ENCODE measurements around the gene AS3MT. TPM values are rescaled to one million over a fixed set of nuclear protein-coding genes. Genes with fewer than 3 reads are reported as not detected.
A peak's percentile ranks its signal among the peaks of the same experiment; 100 is the strongest.

AS3MT gene
- polyA plus RNA-seq, 1 experiment = 6.7 TPM

DNA sequence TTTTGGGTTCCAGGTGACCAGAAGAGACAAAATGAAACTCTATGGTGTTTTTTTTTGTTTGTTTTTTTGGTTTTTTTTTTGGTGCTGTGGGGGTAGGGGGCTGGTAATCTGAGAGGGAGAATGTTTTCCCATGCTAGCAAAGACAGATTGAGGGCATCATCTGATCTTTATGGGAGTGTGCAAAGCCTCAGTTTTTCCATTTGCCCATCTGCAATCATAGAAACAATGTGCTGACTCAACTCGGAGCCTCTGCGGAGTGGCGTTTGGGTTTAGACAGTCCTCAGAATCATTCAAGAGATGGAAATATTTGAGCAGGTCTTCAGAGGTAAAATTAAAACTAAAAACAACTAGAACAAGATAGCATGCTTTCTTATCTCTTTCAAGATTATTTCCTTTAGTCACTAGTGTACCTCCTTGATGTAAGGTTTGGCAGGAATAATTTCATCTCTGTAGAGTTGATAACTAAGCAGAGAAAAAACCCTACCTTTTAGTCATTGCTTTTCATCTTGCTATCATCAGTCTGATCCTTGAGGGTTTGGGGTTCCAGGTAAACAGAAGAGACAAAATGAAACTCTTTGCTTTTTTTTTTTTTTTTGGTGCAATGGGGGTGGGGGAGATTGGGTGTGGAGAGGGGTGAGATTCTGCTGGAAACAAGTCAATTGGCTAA is 66.8 kb downstream of the AS3MT start:
- Histone ChIP-seq H3K9me3 (ENCODE audit: control insufficient read depth, insufficient read depth, low read length) (no peaks in the 10 kb centered on the region), H3K27ac (ENCODE audit: low read depth, low read length) (no peak overlapping the region), H3K4me3 (ENCODE audit: low read depth, low read length) (no peak overlapping the region), H3K27me3 (ENCODE audit: control insufficient read depth, insufficient read depth, low read length) (no peaks in the 10 kb centered on the region)
- ChIA-PET CTCF (no interaction called here), POLR2A (no interaction called here)
- DNase-seq (ENCODE audit: low read depth, low spot score) = no peak
- TF ChIP-seq, protein P1, sequence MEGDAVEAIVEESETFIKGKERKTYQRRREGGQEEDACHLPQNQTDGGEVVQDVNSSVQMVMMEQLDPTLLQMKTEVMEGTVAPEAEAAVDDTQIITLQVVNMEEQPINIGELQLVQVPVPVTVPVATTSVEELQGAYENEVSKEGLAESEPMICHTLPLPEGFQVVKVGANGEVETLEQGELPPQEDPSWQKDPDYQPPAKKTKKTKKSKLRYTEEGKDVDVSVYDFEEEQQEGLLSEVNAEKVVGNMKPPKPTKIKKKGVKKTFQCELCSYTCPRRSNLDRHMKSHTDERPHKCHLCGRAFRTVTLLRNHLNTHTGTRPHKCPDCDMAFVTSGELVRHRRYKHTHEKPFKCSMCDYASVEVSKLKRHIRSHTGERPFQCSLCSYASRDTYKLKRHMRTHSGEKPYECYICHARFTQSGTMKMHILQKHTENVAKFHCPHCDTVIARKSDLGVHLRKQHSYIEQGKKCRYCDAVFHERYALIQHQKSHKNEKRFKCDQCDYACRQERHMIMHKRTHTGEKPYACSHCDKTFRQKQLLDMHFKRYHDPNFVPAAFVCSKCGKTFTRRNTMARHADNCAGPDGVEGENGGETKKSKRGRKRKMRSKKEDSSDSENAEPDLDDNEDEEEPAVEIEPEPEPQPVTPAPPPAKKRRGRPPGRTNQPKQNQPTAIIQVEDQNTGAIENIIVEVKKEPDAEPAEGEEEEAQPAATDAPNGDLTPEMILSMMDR (IDR thresholded peaks at IDR 0.05; ENCODE audit: low read depth, low read length) = no peak

DNA sequence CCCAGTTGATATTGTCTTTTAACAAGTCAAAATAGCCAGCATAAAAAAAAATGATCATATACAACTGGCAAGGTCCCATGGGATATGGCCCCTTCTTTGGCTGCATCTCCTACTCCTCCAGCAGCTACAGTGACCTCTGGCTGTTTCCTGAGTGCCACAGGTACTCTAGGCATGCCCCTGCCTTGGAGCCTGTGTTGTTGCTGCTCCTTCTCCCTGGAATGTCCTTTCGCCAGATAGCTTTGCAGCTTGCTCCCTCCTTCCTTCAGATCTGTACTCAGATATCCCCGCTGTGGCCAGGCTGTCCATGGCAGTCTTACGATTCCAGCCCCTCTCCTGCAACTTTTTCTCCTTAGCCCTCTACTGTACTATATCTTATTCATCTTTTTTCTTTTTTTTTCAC is 72.1 kb downstream of the AS3MT start:
- Histone ChIP-seq H3K9me3 (ENCODE audit: control insufficient read depth, insufficient read depth, low read length) (no peaks in the 10 kb centered on the region), H3K4me3 (ENCODE audit: low read depth, low read length) (no peak overlapping the region), H3K27me3 (ENCODE audit: control insufficient read depth, insufficient read depth, low read length) (no peaks in the 10 kb centered on the region), H3K27ac (ENCODE audit: low read depth, low read length) (peak overlapping the region; percentile 11)
- CTCF ChIA-PET = no interaction called here
- POLR2A ChIA-PET = no interaction called here
- TF ChIP-seq, protein P1 (IDR thresholded peaks at IDR 0.05; ENCODE audit: low read depth, low read length) = no peak
- DNase-seq (ENCODE audit: low read depth, low spot score) = no peak

DNA sequence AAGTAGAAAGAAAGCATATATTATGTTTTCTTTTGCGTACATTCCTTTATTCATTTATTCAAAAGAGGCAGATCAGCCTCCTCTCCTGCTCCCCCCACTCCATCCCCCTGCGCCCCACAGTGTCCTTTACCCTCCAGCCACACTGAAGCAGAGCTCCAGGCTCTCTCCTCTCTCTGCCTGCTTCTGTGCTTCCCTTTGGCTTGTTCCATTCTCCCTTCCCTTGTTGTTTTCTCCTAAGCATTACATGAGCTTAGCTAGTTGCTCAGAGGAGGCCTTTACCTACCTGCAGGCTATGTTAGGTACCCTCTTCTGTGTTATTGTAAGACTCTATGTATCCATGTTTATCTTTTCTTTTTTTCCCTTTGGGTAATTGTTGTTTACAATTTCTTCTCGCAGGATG is 76.2 kb downstream of the AS3MT start:
- no peaks in the 10 kb centered on the region for H3K9me3 ChIP-seq (ENCODE audit: control insufficient read depth, insufficient read depth, low read length)
- ChIA-PET POLR2A (interaction anchor here (0.6 kb wide), 1 partner anchor 1072 kb away, joined by 3 read pairs; no protein-coding TSS in a partner anchor), CTCF (no interaction called here)
- no peak overlapping the region for H3K27ac ChIP-seq (ENCODE audit: low read depth, low read length)
- TF ChIP-seq, protein P1 (IDR thresholded peaks at IDR 0.05; ENCODE audit: low read depth, low read length) = no peak
- no peaks in the 10 kb centered on the region for H3K27me3 ChIP-seq (ENCODE audit: control insufficient read depth, insufficient read depth, low read length)
- H3K4me3 ChIP-seq (ENCODE audit: low read depth, low read length) = no peak overlapping the region
- no peak for DNase-seq (ENCODE audit: low read depth, low spot score)

DNA sequence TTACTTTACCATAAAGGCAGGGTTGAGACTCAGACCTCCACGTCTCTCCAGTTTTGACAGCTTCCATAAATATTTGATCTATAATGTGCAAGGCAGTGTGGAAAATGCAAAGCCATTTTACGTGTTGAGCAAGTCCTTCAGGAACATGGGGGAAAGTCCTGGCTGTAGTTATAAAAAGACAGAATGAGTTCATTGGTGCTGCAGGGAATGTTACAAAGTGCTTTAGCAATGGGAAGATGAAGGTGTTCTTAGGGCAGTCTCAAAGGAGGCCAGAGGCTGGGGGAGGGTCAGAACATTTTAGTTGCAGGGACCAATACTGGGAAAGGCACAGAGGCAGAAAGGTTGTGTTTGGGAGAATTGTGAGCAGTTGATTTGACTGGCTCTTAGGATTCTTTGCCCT is 76.7 kb downstream of the AS3MT start:
- CTCF ChIA-PET = no interaction called here
- POLR2A ChIA-PET = interaction anchor here (0.6 kb wide), 1 partner anchor 1073 kb away, joined by 3 read pairs; no protein-coding TSS in a partner anchor
- H3K4me3 ChIP-seq (ENCODE audit: low read depth, low read length) = no peak overlapping the region
- DNase-seq (ENCODE audit: low read depth, low spot score) = no peak
- TF ChIP-seq, protein P1 (IDR thresholded peaks at IDR 0.05; ENCODE audit: low read depth, low read length) = no peak
- H3K9me3 ChIP-seq (ENCODE audit: control insufficient read depth, insufficient read depth, low read length) = no peaks in the 10 kb centered on the region
- H3K27me3 ChIP-seq (ENCODE audit: control insufficient read depth, insufficient read depth, low read length) = no peaks in the 10 kb centered on the region
- H3K27ac ChIP-seq (ENCODE audit: low read depth, low read length) = no peak overlapping the region

DNA sequence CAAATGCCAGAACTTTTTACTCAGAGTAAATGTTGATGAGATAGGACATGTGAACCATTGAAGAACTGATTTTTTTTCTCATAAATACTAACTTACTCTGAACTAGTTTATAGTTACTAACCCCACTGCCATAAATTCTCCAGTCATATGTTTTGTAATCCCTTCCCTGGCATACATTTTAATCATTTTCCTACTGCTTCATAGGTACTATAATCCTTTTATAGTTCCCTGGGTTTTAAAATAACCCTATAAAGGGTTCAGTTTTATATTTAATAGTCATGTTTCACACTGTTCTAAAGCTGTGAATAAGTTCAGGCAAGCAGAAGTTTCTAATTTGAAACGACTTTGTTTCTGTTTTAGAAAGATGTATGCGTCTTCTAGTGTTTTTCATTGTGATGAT is 77.7 kb downstream of the AS3MT start:
- ChIA-PET POLR2A (interaction anchor here (0.6 kb wide), 1 partner anchor 39 kb away, joined by 3 read pairs; no protein-coding TSS in a partner anchor), CTCF (no interaction called here)
- Histone ChIP-seq H3K4me3 (ENCODE audit: low read depth, low read length) (no peak overlapping the region), H3K27ac (ENCODE audit: low read depth, low read length) (no peak overlapping the region), H3K27me3 (ENCODE audit: control insufficient read depth, insufficient read depth, low read length) (no peaks in the 10 kb centered on the region), H3K9me3 (ENCODE audit: control insufficient read depth, insufficient read depth, low read length) (no peaks in the 10 kb centered on the region)
- DNase-seq (ENCODE audit: low read depth, low spot score) = no peak
- TF ChIP-seq, protein P1 (IDR thresholded peaks at IDR 0.05; ENCODE audit: low read depth, low read length) = no peak

All from AG04450 (cell line).